Posterior cingulate gyrus (tissue), 11 donors: ENCODE measurements around the gene SLC9B1.

Experiments
- DNase-seq, 10 donors: peaks; one replicate each; pipeline versions ENCODE4 v3.0.0 to v3.0.0-alpha.2; 2020 to 2021; ENCODE audit warnings: mixed read lengths in 3 of 10
- intact Hi-C: fragments of 100-400 bp; cut with DNase I; formaldehyde crosslinking; loops from one replicate; pipeline ENCODE4 v1.15.1; 2023

SLC9B1 gene, protein sequence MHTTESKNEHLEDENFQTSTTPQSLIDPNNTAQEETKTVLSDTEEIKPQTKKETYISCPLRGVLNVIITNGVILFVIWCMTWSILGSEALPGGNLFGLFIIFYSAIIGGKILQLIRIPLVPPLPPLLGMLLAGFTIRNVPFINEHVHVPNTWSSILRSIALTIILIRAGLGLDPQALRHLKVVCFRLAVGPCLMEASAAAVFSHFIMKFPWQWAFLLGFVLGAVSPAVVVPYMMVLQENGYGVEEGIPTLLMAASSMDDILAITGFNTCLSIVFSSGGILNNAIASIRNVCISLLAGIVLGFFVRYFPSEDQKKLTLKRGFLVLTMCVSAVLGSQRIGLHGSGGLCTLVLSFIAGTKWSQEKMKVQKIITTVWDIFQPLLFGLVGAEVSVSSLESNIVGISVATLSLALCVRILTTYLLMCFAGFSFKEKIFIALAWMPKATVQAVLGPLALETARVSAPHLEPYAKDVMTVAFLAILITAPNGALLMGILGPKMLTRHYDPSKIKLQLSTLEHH

DNA sequence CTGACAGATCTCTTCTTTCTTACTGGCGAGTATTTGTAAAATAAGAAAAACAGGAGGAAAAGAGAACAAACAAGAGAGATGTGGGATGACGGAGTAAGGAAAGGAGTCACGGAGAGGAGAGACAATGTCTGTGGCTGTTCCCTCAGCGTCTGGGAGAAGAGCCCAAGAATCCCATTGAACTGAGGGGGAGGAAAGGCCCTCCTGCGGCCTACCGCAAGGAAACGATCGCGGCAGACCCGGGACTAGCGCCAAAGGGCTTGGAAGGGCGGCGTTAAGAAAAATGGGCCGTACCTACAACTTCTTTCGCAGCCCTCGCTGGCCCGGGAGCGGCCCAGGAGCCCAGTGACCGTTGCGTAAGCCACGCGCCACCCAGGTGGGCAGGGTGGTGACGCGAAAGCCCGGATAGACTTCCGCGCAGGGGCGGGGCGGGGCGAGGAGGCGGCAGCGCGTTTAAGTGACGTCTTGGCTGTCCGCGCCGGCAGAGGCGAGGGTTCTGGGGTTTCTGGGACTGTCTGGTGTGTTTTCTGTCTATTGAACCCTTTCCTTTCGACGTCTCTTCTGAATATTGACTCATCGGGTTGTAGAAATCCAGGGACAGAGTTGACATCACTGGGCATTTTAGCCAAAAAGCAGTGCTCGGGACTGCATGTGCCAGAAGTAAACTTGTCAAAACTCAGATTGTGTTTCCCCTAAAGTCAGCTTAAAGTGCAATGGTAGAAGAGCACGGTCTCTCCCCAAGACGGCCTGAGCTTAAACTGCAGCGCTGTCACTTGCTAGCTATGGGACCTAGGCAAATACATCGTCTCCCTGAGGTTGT lies at the start of gene SLC9B1:
Gene SLC9B1 (minus strand): TSS at position 398 of the 817 bp plus-strand sequence. CDS start 27,994 bp downstream, outside the sequence.
- DNase-seq: peak; percentile 81 to 98 (median 88)
- intact Hi-C loops: no loop called here

DNA sequence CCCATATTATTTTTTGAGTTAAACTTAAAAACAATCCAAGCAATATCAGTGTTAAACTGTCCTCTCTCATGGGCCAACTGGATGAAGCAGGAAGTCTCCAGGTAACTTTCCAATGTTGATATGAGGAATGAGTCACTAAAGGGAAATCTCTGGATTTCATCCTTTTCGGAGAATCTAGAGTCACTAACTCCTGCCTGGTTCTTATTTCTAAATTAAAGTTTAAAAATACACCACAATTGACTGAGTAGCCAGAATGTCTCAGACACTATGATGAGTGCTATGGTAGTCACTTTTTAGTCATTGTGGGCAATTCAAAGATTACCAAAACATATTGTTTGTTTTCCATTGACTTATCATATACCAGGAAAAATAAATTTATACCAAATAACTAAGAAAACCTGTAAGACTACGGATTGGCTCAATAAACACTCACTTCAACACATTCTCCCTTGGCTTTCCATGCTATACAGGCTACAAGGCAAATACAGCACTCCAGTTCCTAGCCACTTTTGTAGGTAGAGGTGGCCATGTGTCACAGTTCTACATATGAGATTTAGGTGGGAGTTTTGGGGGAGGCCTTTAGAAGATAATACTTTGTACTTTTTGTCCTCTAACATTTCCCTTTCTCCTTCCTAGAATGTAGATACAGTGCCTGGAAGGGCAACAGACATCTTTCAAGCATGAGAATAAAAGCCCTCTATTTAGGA lies 48.5 kb upstream of the SLC9B1 start:
- intact Hi-C loops: no loop called here
- DNase-seq: no peak

DNA sequence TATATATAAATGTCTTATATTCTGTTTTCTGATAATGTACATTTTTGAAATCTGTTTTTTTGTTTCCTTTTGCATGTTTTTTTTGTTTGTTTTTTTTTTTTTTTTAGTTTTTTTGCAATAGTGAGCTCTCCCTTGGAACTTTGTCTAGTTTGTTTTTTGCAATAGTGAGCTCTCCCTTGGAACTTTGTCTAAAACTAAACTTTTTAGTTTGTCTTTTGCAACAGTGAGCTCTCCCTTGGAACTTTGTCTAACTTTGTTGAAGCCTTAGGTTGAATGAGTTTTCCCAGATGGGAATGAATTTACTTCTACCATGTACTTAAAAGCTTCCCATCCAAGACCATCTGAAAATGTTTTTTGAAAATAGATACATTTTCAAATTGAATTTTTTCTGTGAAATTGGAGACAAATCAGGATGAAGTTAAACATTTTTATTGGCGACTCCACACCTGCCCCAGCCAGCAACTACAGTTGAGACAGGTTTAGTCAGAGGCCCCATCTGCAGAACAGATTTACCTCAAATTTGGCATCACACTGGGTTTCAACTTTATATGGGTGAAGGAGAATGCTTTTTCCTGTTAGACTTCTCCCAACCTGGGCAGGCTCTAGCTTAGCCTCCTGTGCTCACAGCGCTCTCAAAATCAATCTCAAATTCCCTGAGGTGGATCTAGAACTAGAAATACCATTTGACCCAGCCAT lies 41.1 kb upstream of the SLC9B1 start:
- intact Hi-C loops: no loop called here
- DNase-seq: no peak

GRCh38 chr4:103054030-103054429 lies 34.5 kb upstream of the SLC9B1 start:
- no peak for DNase-seq

GRCh38 chr4:103052779-103053178 lies 33.3 kb upstream of the SLC9B1 start:
- intact Hi-C loops: no loop called here
- DNase-seq: no peak

More at GRCh38 chr4:103054030-103054429, 34.5 kb upstream of the SLC9B1 start:
- intact Hi-C loops: no loop called here

GRCh38 chr4:103052145-103052544 lies 32.6 kb upstream of the SLC9B1 start:
- intact Hi-C loops: no loop called here

DNA sequence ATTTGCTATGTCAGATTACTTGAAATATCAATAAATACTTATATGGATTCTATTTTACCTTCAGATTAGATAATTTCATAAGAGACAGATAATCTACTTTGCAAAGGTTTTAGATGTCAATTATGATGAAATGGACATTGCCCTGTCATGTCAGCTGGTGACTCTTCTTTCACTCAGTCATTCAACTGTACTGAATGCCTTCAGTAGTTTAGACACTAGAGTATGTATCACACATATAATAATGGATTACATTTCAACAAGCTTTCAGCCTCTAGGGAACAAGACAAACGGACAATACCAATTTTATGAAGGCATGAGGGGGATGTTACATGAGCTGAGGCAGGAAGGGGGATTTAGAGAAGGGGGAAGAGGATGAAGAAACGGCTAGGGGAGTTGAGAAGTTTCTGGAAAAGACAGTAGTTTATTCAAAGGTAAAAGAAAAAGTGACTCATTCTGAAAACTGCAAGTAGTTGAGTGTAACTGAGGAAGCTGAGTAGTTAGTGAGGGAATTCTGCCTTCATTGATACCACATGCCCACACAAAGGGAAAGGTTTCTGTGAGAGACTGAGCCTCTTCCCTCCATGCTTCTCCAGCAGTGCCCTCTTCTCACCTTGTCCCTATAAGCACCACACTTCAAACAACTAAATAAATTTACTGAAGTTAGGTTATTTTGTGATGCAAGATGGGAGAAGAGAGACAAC lies 31.4 kb upstream of the SLC9B1 start:
- DNase-seq: no peak
- intact Hi-C loops: no loop called here

More at GRCh38 chr4:103052145-103052544, 32.6 kb upstream of the SLC9B1 start:
- DNase-seq: no peak

- DNase-seq: no peak
- intact Hi-C loops: loop anchor here (10.0 kb wide), 1 partner anchor 48 kb away; the partner anchor contains the start of gene BDH2
These were observed 27.1 kb upstream of the SLC9B1 start for GRCh38 chr4:103046416-103047290.

DNA sequence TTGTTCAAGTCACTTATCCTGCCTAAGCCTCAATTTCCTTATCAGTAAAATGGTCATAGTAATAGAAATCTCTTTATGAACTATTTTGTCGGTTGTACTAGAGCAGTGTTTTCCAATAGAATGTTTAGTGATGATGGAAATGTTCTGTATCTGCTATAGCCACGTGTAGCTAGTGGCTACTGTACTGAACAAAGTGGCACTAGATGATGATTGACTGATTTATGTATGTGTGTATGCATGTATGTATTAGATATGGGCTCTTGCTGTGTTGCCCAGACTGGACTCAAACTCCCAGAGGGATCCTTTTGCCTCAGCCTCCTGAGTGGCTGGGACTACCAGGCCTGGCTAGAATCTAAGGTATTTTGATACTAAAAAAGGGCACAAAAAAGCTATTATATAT lies 24.7 kb upstream of the SLC9B1 start:
- intact Hi-C loops: loop anchor here (10.0 kb wide), 1 partner anchor 51 kb away; the partner anchor contains the start of gene BDH2
- no peak for DNase-seq

DNA sequence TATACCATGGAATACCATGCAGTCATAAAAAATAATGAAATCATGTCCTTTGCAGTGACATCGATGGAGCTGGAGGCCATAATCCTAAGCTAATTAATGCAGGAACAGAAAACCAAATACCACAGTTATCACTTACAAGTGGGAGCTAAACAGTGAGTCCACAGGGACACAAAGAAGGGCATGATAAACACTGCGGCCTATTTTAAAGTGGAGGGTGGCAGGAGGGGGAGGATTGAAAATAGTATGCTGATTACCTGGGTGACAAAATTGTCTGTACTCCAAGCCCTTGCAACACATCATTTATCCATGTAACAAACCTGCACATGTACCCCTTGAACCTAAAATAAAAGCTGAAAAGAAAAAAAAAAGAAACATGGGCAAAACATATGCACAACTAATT lies 16.7 kb upstream of the SLC9B1 start:
- DNase-seq: no peak
- intact Hi-C loops: no loop called here

DNA sequence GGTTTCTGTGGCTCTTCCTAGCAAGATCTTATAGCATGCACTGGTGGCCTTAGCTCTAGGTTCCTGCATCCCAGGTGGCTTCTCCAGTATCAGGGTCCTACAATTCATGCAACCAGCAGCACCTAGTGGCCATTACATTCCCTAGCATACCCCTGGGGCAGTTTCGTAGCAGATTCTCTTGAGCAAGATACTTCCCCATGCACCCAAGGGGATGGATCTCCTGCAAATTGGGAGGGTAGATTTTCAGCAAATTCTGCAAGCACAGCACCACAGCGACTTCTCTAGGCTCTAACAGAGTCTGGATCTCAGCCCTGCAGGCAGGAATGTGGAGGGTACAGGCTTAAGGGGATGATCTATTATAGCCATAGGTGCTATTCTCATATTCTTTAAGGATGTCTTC lies 13.1 kb upstream of the SLC9B1 start:
- DNase-seq: no peak
- intact Hi-C loops: no loop called here

DNA sequence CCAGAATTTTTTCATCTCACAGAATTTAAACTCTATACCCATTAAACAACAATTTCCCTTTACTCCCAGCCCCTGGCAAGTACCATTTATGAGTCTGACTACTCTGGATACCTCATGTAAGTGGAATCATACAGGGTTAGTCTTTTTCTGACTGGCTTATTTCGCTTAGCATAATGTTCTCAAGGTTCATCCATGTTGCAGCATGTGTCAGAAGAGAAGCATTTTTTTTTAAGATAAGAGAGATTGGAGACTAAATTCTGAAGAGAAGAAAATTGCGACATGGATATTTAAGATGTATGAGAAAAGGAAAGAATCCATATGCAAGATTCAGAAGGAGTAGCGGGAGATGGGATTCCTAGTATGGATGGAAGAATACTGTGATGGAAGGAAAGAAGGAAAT lies 11.3 kb upstream of the SLC9B1 start:
- intact Hi-C loops: no loop called here
- no peak for DNase-seq

DNA sequence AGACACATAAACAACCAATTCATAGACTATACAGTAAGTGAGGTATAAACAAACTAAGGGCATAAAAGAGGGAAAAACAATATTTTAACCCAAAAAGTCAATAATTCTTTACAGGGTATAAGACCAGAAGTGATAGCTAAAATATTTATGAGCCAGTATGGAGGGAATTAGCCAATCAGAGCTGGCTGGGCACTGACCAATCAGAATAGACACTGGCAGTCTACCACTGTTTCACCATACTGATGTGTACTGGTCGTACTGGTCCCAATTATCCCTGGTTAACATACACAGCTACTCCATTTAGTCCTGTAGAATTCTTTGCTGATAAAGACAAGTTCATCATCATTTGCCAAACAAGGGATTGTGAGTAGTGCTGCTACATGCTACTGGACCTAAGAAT lies 9.8 kb upstream of the SLC9B1 start:
- DNase-seq: no peak
- intact Hi-C loops: no loop called here

GRCh38 chr4:103026868-103027267 lies 7.4 kb upstream of the SLC9B1 start:
- intact Hi-C loops: no loop called here
- DNase-seq: no peak

GRCh38 chr4:103024996-103025395 lies 5.5 kb upstream of the SLC9B1 start:
- DNase-seq: no peak
- intact Hi-C loops: no loop called here

GRCh38 chr4:103021120-103021519 lies 1.6 kb upstream of the SLC9B1 start:
- DNase-seq: no peak
- intact Hi-C loops: no loop called here

GRCh38 chr4:103018391-103019307 lies 856 bp downstream of the SLC9B1 start:
- intact Hi-C loops: no loop called here
- peak in 1 of 10 donors; percentile 55 for DNase-seq
